Measurements from ENCODE around the gene DIABLO.
A peak's percentile ranks its signal among the peaks of the same experiment; 100 is the strongest.
"Not testable (repeated sequence)": the region's sequence is repeated elsewhere in the genome, so short reads cannot be mapped to it uniquely, and the experiment has no call there.

The DIABLO gene

DNA sequence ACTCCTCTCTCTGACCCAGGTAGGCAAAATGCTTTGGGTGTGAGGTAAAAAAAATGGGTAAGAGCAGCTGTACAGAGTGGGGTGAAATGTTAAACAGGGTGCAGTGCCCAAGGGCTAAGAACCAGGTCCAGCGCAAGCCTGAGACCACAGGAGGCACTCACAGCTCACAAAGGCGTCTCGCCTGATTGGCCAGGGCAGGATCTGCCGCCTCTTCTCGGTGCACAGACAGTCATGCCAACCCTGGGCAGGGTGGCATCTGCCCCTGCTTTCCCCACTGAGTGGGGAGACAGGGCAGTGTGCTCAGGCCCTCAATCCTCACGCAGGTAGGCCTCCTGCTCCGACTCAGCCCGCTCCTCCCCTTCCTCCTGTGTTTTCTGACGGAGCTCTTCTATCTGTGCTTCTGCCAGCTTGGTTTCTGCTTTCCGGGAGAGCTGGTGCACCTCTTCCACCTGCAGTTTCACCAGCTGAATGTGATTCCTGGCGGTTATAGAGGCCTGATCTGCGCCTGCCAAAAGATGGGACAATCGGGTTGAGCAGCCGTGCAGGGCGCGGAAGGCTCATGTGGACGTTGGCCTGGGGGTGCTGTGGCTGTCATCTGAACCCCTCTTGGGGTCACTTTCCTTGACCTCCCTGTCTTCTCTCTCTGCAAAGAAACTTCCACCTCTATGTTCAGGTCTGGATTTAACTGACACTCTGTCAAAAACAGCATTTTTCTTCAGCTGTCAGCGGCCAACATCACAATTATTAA is 17.6 kb downstream of the DIABLO start:
- no peak for DNase-seq (ENCODE audit: low spot score)

DNA sequence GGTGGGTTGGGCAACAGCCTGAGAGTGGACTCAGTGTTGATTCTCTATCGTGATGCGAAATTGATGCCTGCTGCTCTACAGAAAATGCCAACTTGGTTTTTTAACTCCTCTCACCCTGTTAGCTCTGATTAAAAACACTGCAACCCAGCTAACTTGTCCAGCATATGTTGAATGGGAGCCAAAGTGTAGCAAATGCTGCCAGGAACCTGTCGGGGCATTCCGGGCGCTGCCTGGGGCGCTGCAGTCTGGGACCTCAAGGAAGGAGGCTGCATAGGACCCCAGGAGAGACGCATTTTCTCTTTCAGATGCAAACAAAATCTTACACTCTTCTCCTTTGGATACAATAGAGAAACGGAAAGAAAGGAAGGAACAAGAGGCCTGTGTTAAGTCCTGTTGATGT is 18.5 kb downstream of the DIABLO start:
- DNase-seq (ENCODE audit: low spot score) = no peak

DNA sequence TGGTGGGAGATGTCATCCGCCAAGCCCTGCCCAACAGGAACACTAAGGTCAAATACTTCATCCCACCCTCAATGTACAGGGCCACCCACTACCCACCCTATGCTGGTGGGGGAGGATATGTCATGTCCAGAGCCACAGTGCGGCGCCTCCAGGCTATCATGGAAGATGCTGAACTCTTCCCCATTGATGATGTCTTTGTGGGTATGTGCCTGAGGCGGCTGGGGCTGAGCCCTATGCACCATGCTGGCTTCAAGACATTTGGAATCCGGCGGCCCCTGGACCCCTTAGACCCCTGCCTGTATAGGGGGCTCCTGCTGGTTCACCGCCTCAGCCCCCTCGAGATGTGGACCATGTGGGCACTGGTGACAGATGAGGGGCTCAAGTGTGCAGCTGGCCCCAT is 18.9 kb downstream of the DIABLO start:
- DNase-seq (ENCODE audit: low spot score) = no peak

DNA sequence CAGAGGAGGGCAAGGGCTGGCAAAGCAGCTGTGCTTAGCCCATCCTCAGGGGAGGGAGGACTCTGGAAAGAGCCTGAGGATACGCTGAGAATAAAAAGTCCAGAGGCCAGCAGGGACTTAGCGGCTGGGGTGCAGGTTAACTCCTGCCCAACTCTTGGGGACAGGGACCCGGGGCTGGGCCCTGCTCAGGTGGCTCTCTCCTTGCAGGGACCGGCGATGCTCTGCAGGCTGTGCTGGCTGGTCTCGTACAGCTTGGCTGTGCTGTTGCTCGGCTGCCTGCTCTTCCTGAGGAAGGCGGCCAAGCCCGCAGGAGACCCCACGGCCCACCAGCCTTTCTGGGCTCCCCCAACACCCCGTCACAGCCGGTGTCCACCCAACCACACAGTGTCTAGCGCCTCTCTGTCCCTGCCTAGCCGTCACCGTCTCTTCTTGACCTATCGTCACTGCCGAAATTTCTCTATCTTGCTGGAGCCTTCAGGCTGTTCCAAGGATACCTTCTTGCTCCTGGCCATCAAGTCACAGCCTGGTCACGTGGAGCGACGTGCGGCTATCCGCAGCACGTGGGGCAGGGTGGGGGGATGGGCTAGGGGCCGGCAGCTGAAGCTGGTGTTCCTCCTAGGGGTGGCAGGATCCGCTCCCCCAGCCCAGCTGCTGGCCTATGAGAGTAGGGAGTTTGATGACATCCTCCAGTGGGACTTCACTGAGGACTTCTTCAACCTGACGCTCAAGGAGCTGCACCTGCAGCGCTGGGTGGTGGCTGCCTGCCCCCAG is 19.6 kb downstream of the DIABLO start:
- DNase-seq (ENCODE audit: low spot score) = no peak

DNA sequence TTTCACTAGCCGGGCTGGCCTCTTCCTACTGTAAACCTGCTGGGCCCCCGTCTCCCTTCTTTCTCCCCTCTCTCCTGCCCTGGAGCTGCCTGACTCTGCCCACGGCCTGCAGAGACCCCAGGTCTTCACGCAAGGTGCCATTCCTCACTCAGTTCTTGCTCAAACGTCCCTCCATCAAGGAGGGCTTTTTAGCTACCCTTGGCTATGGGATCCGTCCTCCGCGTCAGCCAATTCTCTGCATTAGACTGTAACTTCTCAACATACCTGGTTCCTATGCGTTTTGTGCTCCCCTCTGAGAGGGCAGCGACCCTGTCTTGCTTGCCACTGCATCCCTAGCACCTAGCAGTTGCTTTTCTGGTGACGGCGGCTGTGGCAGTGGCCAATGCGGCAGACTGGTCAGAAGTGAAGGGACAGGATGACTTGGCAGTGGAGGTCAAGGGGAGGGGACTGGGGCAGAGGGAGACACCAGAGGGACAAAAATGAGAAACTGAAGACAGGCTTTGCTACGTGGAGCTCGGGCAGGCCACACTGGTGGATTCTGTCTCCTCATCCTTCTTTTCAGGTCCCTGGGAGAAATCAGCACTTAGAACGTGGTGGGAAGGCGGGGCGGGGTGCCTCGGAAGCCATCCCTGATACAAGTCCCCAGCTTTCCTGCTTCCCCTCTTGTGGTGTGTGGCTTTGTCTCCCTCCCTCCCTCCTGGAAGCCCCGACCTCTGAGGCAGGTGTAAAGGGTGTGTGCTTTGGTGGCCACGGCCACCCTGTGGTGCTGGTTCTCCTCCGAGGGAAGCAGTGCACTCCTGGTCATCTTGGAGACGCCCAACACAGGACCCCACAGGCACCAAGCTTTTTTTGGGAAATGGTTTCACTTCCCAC is 20.6 kb downstream of the DIABLO start:
- DNase-seq (ENCODE audit: low spot score) = no peak

DNA sequence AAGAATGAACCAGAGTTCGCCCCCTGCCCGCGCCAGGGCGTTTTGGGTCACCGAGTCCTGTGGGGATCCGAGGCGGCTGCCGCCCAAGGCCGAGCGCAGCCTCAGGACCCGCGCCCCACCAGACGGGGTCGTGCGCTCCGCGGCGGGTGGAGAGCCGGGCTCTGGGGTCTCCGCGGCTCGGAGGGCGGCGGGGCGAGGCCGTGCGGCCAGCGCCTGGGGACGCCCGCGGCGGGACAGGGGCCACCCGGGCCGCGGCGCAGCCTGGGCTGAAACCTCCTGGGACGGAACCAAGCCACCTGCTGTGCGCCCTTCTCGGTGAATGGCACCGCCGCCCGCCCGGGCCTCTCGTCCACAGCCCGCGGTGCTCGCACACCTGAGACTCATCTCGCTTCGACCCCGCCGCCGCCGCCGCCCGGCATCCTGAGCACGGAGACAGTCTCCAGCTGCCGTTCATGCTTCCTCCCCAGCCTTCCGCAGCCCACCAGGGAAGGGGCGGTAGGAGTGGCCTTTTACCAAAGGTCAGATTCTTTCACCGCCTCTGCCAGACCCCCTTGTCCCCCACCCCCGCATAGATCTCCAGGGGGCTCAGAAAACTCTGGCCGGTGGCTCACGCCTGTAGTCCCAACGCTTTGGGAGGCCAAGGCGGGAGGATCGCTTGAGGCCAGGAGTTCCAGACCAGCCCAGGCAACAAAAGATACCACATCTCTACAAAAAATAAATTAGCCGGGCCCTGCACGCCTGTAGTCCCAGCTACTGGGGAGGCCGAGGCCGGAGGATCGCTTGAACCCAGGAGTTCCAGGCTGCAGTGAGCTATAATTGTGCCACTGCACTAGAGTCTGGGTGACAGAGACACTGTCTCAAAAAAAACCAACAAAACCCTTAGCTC is 21.4 kb downstream of the DIABLO start:
- peak; percentile 41 for DNase-seq (ENCODE audit: low spot score)

DNA sequence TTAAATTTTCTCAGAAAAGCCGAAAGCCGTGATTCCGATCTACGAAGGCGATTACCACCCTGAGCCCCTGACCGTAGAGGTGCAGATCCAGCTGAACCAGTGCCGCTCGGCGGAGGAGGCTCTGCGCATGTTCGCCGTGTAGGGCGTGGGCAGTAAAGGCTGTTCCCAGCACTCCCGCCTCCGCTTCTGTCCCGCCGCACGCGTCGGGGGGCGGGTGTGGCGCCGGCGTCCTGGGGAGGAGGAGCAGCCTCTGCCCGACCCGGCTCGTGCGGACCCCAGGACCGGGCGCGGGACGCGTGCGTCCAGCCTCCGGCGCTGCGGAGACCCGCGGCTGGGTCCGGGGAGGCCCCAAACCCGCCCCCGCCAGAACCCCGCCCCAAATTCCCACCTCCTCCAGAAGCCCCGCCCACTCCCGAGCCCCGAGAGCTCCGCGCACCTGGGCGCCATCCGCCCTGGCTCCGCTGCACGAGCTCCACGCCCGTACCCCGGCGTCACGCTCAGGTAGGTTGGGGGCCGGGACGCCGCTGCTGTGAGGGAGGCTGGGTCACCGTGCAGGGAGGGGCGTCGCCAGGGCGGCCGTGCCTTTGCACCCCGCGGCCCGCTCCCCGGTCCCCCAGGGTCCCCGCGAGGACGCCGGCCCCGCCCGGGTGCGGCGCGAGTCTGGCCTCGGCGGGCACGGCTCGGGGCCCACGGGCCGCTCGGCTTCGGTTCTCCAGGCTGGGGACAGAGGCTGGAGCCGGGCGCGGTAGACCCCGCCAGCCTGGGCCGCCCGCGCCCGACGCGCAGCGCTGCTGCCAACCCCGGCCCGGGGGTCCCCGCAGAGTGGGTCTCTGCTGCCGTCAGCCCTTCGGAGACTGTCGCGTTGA is 22.3 kb downstream of the DIABLO start, which contains the start of gene B3GNT4:
B3GNT4 (plus strand) TSS at position 409 of the 866 bp plus-strand sequence. CDS start 910 bp downstream, outside the sequence.
- DNase-seq (ENCODE audit: low spot score) = peak; percentile 90

DNA sequence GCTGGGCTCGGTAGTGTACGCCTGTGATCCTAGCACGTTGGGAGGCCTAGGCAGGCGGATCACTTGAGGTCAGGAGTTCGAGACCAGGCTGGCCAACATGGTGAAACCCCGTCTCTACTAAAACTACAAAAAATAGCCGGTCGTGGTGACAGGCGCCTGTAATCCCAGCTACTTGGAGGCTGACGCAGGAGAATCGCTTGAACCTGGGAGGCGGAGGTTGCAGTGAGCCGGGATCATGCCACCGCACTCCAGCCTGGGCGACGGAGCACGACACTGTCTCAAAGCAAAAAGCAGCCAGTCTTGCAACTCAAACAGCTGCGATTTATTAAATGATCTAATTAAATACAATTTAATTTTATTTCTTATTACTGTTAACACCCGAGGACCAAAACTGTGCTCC is 23.0 kb downstream of the DIABLO start:
- not testable (repeated sequence) for DNase-seq (ENCODE audit: low spot score)

DNA sequence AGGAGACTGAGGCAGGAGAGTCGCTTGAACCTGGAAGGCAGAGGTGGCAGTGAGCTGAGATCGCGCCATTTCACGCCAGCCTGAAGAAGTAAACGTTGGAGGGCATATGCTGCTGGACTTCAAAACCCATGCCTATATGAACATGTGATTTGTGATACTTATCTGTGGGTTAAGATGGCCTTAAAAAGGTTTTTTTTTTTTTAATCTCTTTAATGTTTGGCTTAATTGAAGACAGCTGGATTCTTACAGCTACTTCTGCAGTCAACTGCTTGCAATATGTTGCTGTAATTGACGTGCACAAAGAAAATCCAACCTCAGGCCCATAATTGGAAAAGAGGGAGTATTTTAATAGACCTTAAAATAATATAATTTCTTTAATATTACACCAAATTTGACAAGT is 23.8 kb downstream of the DIABLO start:
- no peak for DNase-seq (ENCODE audit: low spot score)

DNA sequence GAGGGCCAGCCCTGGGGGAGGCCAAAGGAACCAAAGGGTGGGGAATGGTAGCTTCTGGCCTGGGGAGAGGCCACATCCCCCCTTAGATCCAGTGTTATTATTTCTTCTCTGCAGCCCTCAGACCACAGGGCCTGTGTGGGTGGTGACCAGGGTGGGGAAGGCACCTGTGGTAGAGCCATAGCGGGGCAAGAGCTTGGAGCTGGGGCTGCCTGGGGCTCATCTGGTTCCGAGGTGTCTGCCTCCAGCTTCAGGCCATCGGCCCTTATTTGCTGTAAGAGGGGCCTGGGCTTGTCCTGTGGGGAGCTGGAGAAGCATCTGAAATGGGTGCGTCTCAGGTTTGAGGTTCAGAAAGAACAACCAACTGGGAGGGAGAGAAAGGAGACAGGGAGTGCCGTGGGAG is 24.5 kb downstream of the DIABLO start:
- DNase-seq (ENCODE audit: low spot score) = no peak

DNA sequence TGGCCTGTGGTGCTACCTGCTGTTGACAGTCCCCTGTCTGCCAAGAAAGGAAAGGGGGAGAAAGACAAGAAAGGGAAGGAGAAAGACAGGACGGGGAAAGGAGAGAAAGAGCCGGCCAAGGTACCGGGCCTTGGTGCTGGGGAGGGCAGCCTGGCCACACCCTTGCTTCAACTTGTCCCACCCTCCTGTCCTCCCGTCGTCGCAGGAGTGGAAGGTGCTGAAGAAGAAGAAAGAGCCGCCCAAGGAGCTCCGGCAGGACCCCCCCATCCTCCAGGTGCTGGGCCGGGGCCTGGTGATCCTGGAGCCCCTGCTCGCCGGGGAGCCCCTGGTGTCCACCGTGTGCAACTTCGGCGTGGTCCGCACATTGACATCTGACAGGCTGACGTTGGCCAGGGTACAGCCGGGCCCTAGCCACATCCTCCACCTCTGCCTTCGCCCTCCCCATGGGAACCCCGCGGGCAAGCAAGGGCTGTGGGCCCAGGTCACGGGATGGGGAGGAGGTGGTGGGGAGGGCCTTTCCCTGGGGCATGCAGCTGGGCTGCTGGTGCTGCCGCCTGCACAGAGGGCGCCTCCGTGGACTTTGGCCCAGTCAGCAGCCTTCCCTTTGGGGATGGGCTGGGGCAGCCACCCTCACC is 25.2 kb downstream of the DIABLO start:
- DNase-seq (ENCODE audit: low spot score) = peak; percentile 58

DNA sequence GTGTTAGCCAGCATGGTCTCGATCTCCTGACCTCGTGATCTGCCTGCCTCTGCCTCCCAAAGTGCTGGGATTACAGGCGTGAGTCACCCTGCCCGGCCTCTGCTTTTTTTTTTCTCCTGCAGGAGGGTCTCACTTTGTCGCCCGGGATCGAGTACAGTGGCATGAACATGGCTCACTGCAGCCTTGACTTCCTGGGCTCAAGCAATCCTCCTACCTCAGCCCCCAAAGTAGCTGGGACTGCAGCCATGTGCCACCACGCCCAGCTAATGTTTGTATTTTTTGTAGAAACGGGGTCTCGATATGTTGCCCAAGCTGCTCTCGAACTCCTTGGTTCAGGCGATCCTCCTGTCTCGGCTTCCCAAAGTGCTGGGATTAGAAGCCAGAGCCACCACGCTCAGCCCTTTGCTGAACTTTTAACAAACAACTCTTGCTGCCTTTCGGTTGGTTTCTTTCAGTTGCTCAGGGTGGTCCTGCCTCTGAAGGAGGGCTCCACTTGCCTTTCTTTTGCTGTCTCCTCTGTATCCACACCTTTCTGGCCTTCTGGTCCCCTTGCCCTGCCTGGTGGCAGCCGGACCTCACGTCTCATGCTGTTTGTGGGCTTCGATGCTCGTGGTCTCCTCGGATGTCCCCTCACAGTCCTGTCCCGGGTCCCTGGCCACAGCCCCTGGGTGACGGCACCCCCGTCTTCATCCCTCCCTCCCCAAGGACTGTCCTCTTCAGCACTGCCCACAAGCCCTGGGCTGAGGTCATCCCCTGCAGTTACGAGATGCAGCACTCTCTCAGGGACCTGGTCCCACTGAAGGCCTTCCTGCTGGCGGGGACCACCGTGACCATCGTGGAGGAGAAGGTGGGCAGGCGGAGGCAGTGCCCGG is 26.1 kb downstream of the DIABLO start:
- DNase-seq (ENCODE audit: low spot score) = no peak

DNA sequence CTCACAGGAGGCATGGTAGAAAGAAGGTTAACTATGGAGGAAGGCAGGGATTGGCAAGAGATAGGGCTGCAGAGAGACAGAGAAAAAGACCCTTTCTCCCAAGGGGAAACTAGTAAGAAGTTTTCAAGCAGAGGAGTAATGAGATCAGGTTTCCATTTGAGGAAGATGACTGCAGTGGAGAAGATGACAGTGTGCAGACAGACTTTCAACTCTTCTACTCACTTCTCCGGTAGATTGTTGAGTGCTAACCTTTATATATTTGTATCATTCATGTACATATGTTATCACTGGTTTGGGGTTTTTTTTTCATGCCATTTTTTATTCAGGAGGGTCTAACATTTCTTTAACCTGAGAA is 28.3 kb downstream of the DIABLO start:
- DNase-seq (ENCODE audit: low spot score) = no peak

DNA sequence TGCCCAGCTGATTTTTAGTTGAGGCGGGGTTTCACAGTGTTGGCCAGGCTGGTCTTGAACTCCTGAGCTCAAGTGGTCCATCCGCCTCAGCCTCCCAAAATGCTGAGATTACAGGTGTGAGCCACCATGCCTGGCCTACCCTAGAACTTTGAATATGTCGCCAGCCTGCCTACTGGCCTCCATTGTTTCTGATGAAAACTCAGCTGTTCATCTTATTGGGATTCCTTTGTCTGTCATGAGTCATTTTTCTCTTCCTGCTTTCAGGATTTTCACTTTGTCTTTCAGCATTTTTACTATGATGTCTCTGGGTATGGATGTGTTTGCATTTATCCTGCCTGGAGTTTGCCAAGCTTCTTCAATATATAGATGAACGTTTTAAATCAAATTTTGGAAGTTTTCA is 30.4 kb downstream of the DIABLO start:
- DNase-seq (ENCODE audit: low spot score) = no peak

DNA sequence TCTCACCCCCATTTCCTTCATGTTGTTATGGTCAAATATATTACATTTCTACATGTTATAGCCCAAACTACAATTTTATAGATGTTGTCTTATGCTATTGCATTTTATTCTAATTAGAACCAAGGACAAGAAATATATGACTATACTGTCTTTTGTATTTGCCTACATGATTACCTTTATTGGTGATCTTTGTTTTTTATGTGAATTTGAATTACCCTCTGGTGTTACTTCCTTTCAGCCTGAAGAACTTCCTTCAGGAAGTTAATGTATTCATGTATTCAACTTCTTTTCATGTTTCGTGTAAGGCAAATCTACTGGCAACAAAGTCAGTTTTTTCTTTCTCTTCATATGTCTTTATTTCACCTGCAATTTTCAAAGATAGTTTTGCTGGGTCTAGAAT is 31.0 kb downstream of the DIABLO start:
- DNase-seq (ENCODE audit: low spot score) = no peak

DNA sequence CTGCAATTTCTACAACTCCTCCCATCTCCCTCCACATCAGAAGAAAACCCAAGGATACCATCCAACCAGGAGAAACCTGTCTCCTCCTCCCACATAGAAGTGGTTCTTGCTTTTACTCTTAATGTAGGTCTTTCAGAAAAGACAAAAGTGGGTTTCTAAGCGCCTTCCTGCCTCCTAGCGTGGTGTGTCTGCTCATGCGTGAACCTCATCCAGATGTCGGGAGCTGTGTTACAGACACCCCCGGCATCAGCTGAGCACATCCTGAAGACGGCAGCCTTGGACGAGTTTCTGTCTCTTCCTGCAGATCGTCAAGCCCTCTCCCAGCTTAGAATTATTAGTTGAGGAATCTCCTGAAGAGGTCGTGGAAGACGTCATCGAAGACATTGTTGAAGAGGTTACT is 33.4 kb downstream of the DIABLO start:
- no peak for DNase-seq (ENCODE audit: low spot score)

DNA sequence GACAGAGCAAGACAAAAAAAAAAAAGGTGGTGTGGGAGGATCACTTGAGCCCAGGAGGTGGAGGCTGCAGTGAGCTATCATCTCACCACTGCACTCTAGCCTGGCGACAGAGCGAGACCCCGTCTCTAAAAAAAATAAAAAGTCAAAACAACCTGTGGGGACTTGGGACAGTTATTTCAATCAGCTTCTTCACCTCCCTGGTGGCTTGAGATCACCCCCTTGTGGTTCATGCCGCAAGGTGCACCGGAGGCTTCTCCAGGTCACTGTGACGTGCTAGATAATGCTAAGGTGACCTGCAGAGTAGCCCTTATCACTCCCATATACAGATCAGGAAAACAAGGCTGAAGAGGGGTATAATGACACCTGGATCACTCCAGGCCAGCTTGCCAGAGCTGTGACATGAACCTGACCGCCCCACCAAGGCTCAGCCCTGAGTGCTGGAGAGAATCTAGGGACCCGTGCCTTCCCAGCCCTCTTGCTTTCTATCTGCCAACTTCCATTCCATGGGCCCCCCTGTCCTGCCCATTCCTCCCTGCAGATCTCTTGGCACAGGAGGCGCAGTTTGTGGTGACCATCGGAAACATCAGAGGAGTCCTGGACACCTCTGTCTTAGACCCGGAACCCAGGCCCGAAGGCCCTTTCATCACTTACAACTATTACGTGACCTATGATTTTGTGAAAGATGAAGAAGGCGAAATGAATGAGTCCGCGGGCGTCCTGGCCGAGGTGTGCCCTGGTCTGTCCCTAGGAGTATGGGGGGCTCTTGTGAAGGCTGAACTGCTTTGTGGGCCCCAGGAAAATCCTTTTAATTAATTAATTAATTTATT is 34.8 kb downstream of the DIABLO start:
- peak; percentile 84 for DNase-seq (ENCODE audit: low spot score)

Measured in iPS-NIHi11 (cell line).